Posterior vena cava (tissue), 2 donors: ENCODE measurements around the gene TMEM222. TPM values are rescaled to one million over a fixed set of nuclear protein-coding genes. Genes with fewer than 3 reads are reported as not detected.
"Not testable (repeated sequence)": the region's sequence is repeated elsewhere in the genome, so short reads cannot be mapped to it uniquely, and the experiment has no call there.

Experiments used
- DNase-seq: peaks from one replicate; pipeline ENCODE4 v3.0.0-alpha.2; 2020; ENCODE audit warnings: low spot score
- intact Hi-C, 2 donors: fragments of 100-400 bp; cut with DNase I; formaldehyde crosslinking; loops; one replicate each; pipeline versions ENCODE4 v1.14.1 to v1.14.2; 2022 to 2023
- total RNA-seq, 2 donors: library from RNA; stranded (reverse); fragmentation: NEBNext Ultra II Directional; extraction: Animal tissue kit (Norgen Biotek cat#: 25700); gene quantifications; one replicate each; pipeline ENCODE4 v1.2.1, GENCODE V29; 2021
- donor health status: DM: yes; HTN: yes; CAD: no.
- donor health status: DM: yes; HTN: yes; CAD: no.

The TMEM222 gene
- total RNA-seq, 2 donors from 2014 or later = 25.0 to 26.7 TPM

GRCh38 chr1:27366113-27366410, 44.1 kb downstream of the TMEM222 start:
- intact Hi-C loops = no loop called here
- DNase-seq = peak; percentile 97

GRCh38 chr1:27366411-27367159, 44.6 kb downstream of the TMEM222 start, which contains the start of gene MAP3K6:
MAP3K6 (minus strand) TSS chr1:27366961; CDS start chr1:27366597, 364 bp downstream.
- peak; percentile 96 for DNase-seq
- intact Hi-C loops = no loop called here

- intact Hi-C loops = no loop called here
- no peak for DNase-seq
Measured at GRCh38 chr1:27367160-27367650, 45.2 kb downstream of the TMEM222 start.

DNA sequence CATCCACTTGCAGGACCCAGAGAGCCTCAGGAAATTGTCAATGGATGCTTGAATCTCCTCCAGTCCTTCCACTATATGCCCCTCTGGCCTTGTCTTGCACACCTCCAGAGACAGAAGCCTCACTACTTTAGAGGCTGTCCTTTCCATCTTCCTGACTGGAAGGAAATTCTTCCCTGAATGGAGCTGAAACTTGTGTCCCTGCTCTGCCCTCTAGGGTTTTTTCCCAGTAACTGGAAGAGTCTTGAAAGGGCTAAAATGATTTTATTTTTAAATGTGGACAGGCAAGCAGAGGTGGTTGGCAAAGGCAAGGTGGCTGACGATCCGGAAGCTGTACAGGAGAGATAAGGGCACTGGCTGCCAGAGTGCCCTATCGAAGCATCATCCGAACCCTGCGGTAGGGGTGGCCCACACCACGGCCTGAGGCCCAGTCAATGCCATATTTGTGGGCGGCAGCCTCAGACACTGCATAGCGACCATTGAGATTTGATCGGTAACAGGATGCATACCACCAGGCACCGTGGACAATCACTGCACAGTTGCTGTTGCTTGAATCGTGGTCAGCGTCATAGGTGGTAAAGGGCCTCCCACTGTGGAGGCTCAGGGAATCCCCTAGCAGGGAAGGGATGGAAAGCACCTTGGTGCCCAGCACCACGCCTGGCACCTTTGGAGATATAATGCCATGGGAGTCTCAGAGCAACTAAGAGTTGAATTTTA, 47.1 kb downstream of the TMEM222 start:
- DNase-seq = no peak
- intact Hi-C loops = no loop called here

GRCh38 chr1:27372022-27372807, 50.3 kb downstream of the TMEM222 start:
- no peak for DNase-seq
- intact Hi-C loops = no loop called here

GRCh38 chr1:27372808-27373690, 51.1 kb downstream of the TMEM222 start:
- peak; percentile 67 for DNase-seq
- intact Hi-C loops = no loop called here

DNA sequence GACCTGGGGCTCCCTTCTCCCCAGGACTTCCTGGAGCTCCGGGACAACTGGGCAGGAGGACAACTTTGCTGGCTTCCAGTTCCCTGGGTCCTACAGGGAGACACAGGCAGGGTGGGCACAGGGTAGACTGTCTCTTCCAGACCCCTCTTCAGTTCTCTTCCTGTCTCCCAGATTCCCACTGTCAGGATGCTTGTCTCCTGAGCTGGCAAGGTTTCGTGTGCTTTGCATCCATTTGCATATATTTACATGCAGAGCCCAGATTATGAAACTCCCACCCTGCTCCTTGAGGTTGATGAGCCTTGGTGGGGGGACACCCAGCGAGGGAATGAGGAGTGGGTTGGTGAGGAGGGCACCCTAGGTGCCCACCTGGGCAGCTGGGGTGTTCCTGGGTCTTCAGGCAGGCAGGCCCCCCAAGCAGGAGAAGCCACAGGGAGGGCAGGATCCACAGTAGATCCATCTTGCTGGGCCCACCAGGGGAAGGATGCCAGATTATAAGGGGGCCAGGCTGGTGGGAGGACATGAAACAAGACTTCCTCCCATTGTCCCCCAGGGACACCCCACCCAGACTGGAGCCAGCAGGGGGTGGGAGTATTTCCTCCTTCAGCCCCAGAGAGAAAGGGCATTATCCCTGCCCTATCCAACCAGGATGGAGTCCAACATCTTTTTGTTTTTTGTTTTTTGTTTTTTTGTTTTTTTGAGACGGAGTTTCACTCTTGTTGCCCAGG, 52.6 kb downstream of the TMEM222 start, which contains the start of gene FCN3:
FCN3 (minus strand) TSS at position 463 of the 725 bp plus-strand sequence; CDS start at position 457, 6 bp downstream.
- intact Hi-C loops = no loop called here

DNA sequence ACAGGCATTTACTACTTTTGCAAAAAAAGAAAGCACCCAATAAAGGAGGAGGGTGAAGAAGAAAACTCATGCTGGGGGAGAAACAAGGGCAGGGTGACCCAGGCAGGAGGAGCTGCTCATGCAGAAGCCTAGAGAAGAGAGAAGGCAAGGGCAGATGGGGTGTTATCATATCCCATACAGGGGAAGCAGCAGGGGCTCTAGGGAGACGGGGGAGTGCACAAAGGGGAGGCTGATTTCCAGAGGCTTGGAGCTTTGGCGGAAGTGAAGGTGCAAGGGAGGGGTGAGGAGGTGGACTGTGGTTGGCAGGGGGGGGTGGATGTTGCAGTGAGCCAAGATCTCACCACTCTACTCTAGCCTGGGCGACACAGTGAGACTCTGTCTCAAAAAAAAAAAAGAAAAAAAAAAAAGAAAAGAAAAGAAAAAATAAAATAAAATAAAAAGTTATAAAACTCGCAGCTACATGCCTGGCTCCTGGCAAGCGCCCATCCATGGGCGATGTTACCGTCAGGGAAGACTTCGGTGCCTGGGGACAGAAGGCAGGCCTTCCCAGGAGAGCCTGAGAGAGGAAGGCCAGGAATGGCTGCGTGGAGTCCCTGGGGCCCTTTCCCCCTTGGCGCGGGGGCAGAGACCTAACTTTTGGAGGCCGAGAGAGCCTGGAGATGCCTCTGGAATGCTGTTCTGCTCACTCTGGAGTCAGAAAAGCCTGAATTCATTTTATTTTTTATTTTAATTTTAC, 56.0 kb downstream of the TMEM222 start:
- intact Hi-C loops = no loop called here
- no peak for DNase-seq

More for the DNA sequence above, 52.6 kb downstream of the TMEM222 start, which contains the start of gene FCN3:
- peak; percentile 59 for DNase-seq

- DNase-seq = no peak
- intact Hi-C loops = no loop called here
Measured at GRCh38 chr1:27379564-27380122, 57.7 kb downstream of the TMEM222 start.

- intact Hi-C loops = no loop called here
- DNase-seq = no peak
Measured at GRCh38 chr1:27380224-27380623, 58.3 kb downstream of the TMEM222 start.

GRCh38 chr1:27380766-27381733, 59.1 kb downstream of the TMEM222 start:
- intact Hi-C loops = no loop called here
- DNase-seq = no peak

- DNase-seq = no peak
- intact Hi-C loops = no loop called here
Measured at GRCh38 chr1:27381969-27382762, 60.2 kb downstream of the TMEM222 start.

DNA sequence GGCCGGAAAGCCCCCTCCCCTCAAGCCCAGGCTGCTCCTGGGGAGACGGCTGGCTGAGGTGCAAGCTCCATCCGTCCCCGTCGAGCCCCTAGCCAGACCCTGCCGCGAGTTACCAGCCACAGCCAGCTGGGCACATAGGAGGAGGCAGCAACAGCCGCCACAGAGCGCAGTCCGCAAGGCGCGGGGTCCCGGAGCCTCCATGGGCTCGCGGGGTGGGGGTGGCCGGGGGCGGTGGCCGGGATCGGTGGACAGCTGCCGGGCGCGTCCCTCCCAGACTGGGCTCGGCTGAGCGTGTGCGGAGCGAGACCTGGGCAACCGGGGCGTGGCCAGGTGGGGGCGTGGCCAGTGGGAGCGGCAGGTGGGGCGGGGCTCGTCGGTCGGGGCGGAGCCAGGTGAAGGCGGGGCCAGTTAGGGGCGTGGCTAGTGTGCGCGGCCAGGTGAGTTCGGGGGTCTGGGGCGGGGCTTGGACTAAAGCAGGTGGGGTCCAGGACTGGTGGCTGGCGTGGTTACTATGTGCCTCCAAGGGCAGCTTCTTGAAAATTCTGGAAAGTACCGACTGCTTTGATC, 61.2 kb downstream of the TMEM222 start, which contains the start of gene CD164L2:
CD164L2 (minus strand) TSS at position 295 of the 567 bp plus-strand sequence; CDS start at position 201, 94 bp downstream.
- intact Hi-C loops = no loop called here
- no peak for DNase-seq

DNA sequence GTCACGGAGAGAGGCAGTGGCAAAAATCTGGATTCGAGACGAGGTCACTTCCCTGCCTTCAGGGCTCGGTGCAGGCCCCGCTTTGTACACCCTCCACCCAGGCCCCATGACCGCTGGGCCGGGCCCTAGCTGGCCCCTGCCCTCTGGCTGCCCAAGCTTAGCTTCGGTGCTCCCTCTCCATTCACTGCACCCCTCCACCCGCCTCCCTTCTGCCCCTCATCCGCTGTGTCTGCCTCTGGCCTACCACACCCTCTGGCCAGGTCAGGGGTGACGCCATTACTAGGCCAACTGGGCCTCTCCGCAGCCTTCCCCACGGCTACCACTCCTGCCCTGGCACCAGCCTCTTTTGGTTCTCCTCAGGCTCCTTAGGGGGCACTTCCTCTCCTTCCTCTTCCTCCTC, 61.7 kb downstream of the TMEM222 start:
- intact Hi-C loops = no loop called here

DNA sequence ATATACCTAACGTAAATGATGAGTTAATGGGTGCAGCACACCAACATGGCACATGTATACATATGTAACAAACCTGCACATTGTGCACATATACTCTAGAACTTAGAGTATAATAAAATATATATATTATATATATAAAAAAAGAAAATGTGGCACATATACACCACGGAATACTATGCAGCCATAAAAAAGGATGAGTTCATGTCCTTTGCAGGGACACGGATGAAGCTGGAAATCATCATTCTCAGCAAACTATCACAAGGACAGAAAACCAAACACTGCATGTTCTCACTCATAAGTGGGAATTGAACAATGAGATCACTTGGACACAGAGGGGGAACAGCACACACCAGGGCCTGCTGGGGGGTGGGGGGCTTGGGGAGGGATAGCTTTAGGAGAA, 62.8 kb downstream of the TMEM222 start:
- intact Hi-C loops = loop anchor here in 1 of 2 donors (5.0 kb wide), 2 partner anchors 82 to 1772 kb away; no protein-coding TSS in a partner anchor
- not testable (repeated sequence) for DNase-seq

More for the DNA sequence above, 61.7 kb downstream of the TMEM222 start:
- no peak for DNase-seq
